GM18508 (cell line): ENCODE data around the gene INPP5F.

Experiments used
- ATAC-seq: cut with Tn5 transposase; IDR thresholded peaks from one replicate; pipeline ENCODE4 v1.9.1; 2021; ENCODE audit warnings: moderate number of reproducible peaks; ENCODE audit not compliant: insufficient read depth, unreplicated experiment

Gene INPP5F

GRCh38 chr10:119725828-119726675, at the start of gene INPP5F:
Gene INPP5F, plus strand, starts transcription at chr10:119726050. Its CDS starts 213 bp downstream, at chr10:119726263.
- ATAC-seq = peak; percentile 57

GRCh38 chr10:119677126-119677525, 48.7 kb upstream of the INPP5F start:
- no peak for ATAC-seq

- no peak for ATAC-seq
Observed at GRCh38 chr10:119677904-119678755, 47.7 kb upstream of the INPP5F start.

DNA sequence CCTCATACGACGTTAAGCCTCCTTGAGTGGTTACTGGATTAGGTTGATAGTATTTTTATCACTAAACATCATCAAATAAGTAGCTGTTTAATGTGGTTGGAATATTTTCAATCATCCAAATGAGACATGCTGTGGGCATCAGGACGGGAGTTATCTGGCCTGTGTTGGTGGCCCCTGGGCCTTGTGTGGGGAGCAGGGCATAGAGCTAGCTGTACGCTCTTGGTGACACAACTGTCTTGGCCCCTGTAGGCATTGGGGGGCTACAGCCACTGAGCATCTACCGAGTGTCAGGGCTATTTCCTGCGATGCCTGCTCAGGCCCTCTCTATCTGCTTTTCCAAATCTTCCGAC, 46.4 kb upstream of the INPP5F start:
- no peak for ATAC-seq

DNA sequence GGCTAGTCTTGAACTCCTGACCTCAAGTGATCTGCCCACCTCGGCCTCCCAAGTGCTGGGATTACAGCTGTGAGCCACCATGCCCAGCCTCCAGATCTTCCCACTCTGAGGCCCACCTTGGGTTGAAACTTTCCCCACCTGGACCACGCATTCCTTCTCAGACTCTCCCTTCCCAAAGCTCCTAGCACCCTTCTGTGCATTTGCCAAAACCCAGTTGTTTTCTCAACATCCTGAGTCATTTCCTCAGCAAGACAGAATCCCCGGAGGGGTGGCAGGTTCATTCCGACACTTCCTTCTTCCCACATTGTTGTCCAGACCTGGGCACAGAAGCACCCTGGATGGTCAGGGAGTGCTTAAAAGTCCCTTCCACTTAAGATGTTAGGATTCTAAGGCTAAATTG, 45.8 kb upstream of the INPP5F start:
- no peak for ATAC-seq

GRCh38 chr10:119680650-119681081, 45.2 kb upstream of the INPP5F start:
- no peak for ATAC-seq

DNA sequence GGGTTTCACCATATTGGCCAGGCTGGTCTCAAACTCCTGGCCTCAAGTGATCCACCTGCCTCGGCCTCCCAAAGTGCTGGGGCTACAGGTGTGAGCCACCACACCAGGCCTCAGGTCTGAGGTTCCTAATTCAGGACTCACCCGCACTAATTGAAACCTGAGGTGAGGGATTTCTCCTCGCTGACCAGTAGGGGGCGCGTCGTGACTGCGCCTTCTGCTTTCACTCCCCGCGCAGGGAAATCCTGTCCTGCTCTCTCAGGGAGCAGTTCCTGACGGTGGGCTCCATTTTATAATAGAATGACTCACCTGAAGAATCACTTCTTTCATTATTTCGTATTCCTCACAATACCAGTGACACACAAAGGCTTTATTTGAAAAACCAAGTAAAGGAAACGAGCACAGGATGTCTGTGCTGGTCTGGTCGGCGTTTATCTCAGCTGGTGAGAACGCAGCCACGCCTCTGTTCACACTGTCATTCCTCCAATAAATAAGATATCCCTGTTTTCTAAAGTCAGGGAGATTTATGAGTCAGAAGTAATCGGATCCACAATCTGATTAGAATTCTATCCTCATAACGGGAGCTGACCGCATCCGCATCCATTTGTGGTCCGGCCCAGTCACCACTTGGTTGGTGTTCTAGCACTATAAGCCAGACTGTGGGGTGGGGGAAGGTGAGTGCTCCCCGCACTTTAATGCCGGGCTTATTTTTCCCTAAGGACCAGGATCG, 39.2 kb upstream of the INPP5F start:
- no peak for ATAC-seq

DNA sequence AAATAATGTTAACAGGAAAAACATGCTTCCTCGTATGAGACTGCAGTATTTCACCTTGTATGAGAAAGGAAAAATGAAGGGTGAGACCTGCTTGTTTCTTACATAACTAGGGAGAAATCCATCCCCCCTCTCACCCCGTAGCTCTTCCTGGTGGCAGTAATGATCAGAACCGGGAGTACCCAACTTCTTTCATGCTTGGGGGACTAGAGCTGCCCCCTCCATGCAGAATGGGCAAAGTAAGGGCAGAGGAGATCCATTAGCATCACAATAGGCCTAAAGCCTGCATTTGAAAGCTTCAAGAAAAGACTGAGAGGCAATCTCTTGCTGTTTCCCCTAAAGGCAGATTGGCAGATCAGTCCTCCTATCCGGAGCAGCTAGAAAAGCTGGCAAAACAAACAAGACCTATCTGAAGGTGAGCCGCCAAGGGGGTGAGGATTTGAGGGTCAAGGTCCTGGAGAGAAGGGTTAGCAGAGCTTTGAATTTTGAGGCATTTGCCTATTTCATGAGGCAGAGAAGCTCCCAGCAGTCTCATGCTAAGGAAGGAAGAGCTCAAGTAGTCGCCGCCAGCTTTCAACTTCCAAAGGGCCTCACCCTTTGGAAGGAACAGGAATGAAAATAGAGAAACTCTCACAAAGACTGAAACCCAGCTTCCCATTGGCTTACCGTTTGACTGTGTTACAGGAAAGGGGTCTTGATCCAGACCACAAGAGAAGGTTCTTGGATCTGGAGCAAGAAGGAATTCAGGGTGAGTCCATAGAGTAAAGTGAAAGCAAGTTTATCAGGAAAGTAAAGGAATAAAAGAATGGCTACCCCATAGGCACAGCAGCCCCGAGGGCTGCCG, 38.4 kb upstream of the INPP5F start:
- no peak for ATAC-seq

GRCh38 chr10:119688033-119688508, 37.8 kb upstream of the INPP5F start:
- ATAC-seq = no peak

- ATAC-seq = no peak
Observed at GRCh38 chr10:119689016-119689580, 36.8 kb upstream of the INPP5F start.

DNA sequence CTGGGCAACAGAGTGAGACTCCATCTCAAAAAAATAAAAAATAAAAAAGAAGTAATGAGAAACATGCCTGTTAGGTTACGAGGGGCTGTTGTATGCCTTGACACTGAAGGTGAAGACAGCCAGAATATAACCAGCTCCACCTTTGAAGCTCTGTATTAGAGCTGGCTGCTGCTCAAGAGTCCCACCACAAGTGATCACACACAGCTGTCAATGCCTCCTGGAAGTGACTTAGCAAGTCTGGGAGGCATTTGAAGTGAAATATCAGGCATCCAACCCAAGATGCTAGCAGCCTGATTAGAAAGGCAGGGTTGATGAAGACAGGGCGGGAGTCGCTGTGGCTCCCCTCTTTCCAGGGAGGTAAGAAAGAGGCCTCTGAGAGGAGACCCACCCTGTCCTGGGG, 34.1 kb upstream of the INPP5F start:
- ATAC-seq = no peak

- ATAC-seq = peak; percentile 61
Observed at GRCh38 chr10:119693262-119693957, 32.4 kb upstream of the INPP5F start.

DNA sequence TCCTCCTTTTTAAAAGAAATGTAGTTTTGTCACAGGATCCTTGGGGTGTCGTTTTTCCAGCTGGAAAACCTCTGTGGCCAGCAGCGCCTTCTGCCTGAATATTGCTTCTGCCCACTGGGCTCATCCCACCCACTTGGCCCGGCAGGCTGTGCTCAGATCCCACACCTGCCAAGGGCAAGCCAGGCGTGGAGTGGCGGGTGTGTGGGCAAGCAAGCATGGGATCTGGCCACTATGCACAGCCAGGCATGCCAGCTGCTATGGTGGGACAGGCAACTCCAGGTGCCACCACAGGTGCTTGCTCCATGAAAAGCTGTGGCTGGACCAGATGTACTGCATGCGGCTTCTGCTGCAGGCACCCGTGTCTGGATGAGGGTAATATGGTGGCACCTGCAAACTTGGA, 31.2 kb upstream of the INPP5F start:
- no peak for ATAC-seq

DNA sequence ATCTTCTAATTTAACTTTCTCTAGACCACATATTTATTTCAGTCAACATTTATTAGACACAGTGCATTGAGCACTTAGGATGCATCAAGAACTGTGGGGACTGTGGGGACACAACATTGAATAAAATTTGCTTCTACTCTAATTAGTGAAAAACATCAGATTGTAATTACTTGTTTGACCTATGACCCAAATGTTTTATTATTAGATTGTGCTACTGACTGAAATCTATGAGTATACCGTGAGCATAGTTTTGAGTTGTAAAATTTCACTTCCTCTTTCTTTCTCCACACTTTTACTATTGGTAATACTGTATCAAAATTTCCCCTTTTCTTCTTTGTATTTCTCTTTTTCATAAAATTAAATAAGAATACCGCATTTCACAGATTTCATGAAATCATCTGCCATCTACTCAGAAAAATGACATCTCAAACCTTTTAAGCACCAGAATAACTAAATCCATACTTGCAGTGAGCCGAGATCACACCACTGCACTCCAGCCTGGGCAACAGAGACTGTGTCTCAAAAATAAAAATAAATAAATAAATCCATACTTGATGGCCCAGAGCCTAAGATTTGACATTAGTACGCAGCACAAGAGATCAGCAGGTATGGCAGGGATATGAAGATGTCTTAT, 25.4 kb upstream of the INPP5F start:
- peak; percentile 45 for ATAC-seq

- no peak for ATAC-seq
Observed at GRCh38 chr10:119701861-119702260, 24.0 kb upstream of the INPP5F start.

GRCh38 chr10:119702583-119702982, 23.3 kb upstream of the INPP5F start:
- ATAC-seq = no peak

DNA sequence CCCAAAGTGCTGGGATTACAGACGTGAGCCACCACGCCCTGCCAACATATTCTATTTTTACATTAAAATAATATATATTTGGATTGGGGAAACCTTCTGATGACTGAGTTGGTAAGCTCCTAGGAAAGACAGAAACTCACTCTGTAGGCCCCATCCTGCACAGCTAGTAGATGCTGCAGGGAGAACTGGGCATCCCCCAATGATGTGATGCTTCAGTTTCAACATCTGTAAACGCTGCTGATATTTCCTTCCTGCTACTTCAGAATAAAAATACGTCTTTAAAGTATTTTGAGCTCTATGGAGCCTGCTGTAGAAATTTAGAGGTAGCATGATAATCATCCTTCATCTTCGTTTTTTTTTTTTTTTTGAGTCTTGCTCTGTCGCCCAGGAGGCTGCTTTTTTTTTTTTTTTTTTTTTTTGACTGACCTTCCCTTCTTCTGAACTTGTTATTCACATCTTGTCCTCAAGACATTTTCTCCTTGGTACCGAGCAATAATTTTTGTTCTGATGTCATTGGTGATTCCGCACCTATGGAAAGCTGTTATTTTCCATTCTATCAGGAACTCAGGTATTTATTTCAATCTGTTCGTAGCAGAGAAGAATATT, 21.8 kb upstream of the INPP5F start:
- no peak for ATAC-seq

- peak; percentile 41 for ATAC-seq
Observed at GRCh38 chr10:119705434-119705831, 20.4 kb upstream of the INPP5F start.
